Measurements from ENCODE around the gene ABT1.

ABT1 gene

GRCh38 chr6:26597821-26598220 lies 1.1 kb downstream of the ABT1 start:
- no peaks in the 10 kb centered on the region for H3K27me3 ChIP-seq (ENCODE audit: insufficient read depth, low read depth, severe bottlenecking)
- DNase-seq, result no peak
- TF ChIP-seq, protein P1, sequence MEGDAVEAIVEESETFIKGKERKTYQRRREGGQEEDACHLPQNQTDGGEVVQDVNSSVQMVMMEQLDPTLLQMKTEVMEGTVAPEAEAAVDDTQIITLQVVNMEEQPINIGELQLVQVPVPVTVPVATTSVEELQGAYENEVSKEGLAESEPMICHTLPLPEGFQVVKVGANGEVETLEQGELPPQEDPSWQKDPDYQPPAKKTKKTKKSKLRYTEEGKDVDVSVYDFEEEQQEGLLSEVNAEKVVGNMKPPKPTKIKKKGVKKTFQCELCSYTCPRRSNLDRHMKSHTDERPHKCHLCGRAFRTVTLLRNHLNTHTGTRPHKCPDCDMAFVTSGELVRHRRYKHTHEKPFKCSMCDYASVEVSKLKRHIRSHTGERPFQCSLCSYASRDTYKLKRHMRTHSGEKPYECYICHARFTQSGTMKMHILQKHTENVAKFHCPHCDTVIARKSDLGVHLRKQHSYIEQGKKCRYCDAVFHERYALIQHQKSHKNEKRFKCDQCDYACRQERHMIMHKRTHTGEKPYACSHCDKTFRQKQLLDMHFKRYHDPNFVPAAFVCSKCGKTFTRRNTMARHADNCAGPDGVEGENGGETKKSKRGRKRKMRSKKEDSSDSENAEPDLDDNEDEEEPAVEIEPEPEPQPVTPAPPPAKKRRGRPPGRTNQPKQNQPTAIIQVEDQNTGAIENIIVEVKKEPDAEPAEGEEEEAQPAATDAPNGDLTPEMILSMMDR (IDR thresholded peaks at IDR 0.05; ENCODE audit: low read depth, low read length), result no peak
- H3K9me3 ChIP-seq (ENCODE audit: severe bottlenecking), result no peaks in the 10 kb centered on the region
- H3K27ac ChIP-seq, result no peak overlapping the region
- peak overlapping the region; percentile 88 for H3K4me3 ChIP-seq (ENCODE audit: low read depth, low read length)
- H3K36me3 ChIP-seq, result peaks cover 29% of the 10 kb centered on the region

DNA sequence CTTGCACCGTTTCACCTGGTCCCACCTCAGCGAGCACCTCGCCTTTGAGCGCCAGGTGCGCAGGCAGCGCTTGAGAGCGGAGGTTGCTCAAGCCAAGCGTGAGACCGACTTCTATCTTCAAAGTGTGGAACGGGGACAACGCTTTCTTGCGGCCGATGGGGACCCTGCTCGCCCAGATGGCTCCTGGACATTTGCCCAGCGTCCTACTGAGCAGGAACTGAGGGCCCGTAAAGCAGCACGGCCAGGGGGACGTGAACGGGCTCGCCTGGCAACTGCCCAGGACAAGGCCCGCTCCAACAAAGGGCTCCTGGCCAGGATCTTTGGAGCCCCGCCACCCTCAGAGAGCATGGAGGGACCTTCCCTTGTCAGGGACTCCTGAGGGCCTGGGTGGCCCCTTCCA lies 1.5 kb downstream of the ABT1 start:
- Histone ChIP-seq H3K4me3 (ENCODE audit: low read depth, low read length) (no peak overlapping the region), H3K36me3 (peaks cover 29% of the 10 kb centered on the region)

DNA sequence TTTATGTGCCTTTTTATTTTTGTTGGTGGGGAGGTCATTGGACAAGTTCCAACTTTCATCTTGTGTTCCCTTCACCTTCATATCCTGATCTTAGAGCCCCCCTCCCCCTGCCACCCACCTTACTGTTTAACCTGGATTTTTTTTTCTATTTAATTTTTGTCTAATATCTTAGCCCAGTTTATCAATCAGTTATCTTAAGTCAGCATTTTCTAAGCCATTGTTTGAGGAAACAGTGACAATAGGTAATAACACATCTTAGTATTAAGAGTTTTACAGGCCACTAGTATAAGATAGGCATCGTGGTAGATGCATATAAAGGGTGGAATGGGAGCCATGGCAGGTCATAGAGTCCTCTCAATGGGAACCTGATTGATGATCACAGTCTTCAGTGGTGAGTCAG lies 2.4 kb downstream of the ABT1 start:
- Histone ChIP-seq H3K4me3 (ENCODE audit: low read depth, low read length) (no peak overlapping the region), H3K27ac (no peak overlapping the region), H3K9me3 (ENCODE audit: severe bottlenecking) (no peaks in the 10 kb centered on the region), H3K36me3 (peaks cover 29% of the 10 kb centered on the region), H3K27me3 (ENCODE audit: insufficient read depth, low read depth, severe bottlenecking) (peaks cover 1% of the 10 kb centered on the region)
- TF ChIP-seq, protein P1 (IDR thresholded peaks at IDR 0.05; ENCODE audit: low read depth, low read length), result no peak
- DNase-seq, result no peak

More for the DNA sequence above, 1.5 kb downstream of the ABT1 start:
- no peak overlapping the region for H3K27ac ChIP-seq
- DNase-seq, result no peak
- TF ChIP-seq, protein P1 (IDR thresholded peaks at IDR 0.05; ENCODE audit: low read depth, low read length), result no peak
- no peaks in the 10 kb centered on the region for H3K9me3 ChIP-seq (ENCODE audit: severe bottlenecking)
- no peaks in the 10 kb centered on the region for H3K27me3 ChIP-seq (ENCODE audit: insufficient read depth, low read depth, severe bottlenecking)

GRCh38 chr6:26599591-26599990 lies 2.8 kb downstream of the ABT1 start:
- H3K36me3 ChIP-seq, result peaks cover 29% of the 10 kb centered on the region
- no peak overlapping the region for H3K4me3 ChIP-seq (ENCODE audit: low read depth, low read length)
- no peak overlapping the region for H3K27ac ChIP-seq
- no peak for DNase-seq
- H3K9me3 ChIP-seq (ENCODE audit: severe bottlenecking), result no peaks in the 10 kb centered on the region
- peaks cover 3% of the 10 kb centered on the region for H3K27me3 ChIP-seq (ENCODE audit: insufficient read depth, low read depth, severe bottlenecking)
- TF ChIP-seq, protein P1 (IDR thresholded peaks at IDR 0.05; ENCODE audit: low read depth, low read length), result no peak

GRCh38 chr6:26600759-26601158 lies 4.0 kb downstream of the ABT1 start:
- H3K27me3 ChIP-seq (ENCODE audit: insufficient read depth, low read depth, severe bottlenecking), result peaks cover 3% of the 10 kb centered on the region
- no peak overlapping the region for H3K4me3 ChIP-seq (ENCODE audit: low read depth, low read length)
- peaks cover 29% of the 10 kb centered on the region for H3K36me3 ChIP-seq
- no peak for DNase-seq
- no peak overlapping the region for H3K27ac ChIP-seq
- H3K9me3 ChIP-seq (ENCODE audit: severe bottlenecking), result no peaks in the 10 kb centered on the region
- TF ChIP-seq, protein P1 (IDR thresholded peaks at IDR 0.05; ENCODE audit: low read depth, low read length), result no peak

GRCh38 chr6:26602262-26602661 lies 5.5 kb downstream of the ABT1 start:
- TF ChIP-seq, protein P1 (IDR thresholded peaks at IDR 0.05; ENCODE audit: low read depth, low read length), result no peak
- H3K36me3 ChIP-seq, result peaks cover 25% of the 10 kb centered on the region
- H3K4me3 ChIP-seq (ENCODE audit: low read depth, low read length), result no peak overlapping the region
- H3K27ac ChIP-seq, result no peak overlapping the region
- H3K27me3 ChIP-seq (ENCODE audit: insufficient read depth, low read depth, severe bottlenecking), result peaks cover 11% of the 10 kb centered on the region
- H3K9me3 ChIP-seq (ENCODE audit: severe bottlenecking), result no peaks in the 10 kb centered on the region
- DNase-seq, result no peak
